K562 (cell line): ENCODE data around the gene MRPL52. TPM values are rescaled to one million over a fixed set of nuclear protein-coding genes. Genes with fewer than 3 reads are reported as not detected.

ENCODE experiments used
- ARID3B ChIP-seq: fragments of 250-450 bp; sonication (Bioruptor Pico); IDR thresholded peaks from 2 replicates; pipeline ENCODE4 v1.4.0; 2020; ENCODE audit warnings: borderline replicate concordance
- BCLAF1 ChIP-seq, 2 experiments: fragments of 450-650 bp in 1 of 2; IDR thresholded peaks; 2 replicates each; pipeline ENCODE4 v1.6.1; 2011 to 2017; ENCODE audit warnings: low read depth in 2 of 2, antibody characterized with exemption in 1 of 2, borderline replicate concordance in 1 of 2, low read length in 1 of 2, mild to moderate bottlenecking in 1 of 2, mixed read lengths in 1 of 2; ENCODE audit not compliant: control insufficient read depth in 1 of 2
- CEBPZ ChIP-seq: fragments of 150-350 bp; IDR thresholded peaks from 2 replicates; pipeline ENCODE4 v1.6.1; 2014; ENCODE audit warnings: low read depth, mild to moderate bottlenecking, low read length, borderline replicate concordance
- HES1 ChIP-seq: fragments of 450-650 bp; IDR thresholded peaks from 2 replicates; pipeline ENCODE4 v1.6.1; 2016; ENCODE audit warnings: low read depth, mild to moderate bottlenecking, moderate library complexity
- MYC ChIP-seq, 2 experiments: fragments of 250-450 bp in 1 of 2; sonication (Bioruptor Pico) in 1 of 2; IDR thresholded peaks; 2 replicates each; pipeline versions ENCODE4 v1.5.1 to v1.6.1; 2012 to 2021; ENCODE audit warnings: low read depth in 2 of 2, borderline replicate concordance in 1 of 2, improper control_type of control experiment in 1 of 2, low read length in 1 of 2, mild to moderate bottlenecking in 1 of 2, moderate library complexity in 1 of 2
- NRF1 ChIP-seq, 2 experiments: fragments of 450-650 bp; IDR thresholded peaks in 1 of 2; conservative IDR thresholded peaks in 1 of 2; 2 replicates each; pipeline ENCODE4 v1.6.1; 2014; ENCODE audit warnings: mild to moderate bottlenecking in 2 of 2
- POLR2AphosphoS2 ChIP-seq: IDR thresholded peaks from 2 replicates; pipeline ENCODE4 v1.6.1; 2012; ENCODE audit warnings: low read length, improper control_type of control experiment
- POLR3G ChIP-seq: IDR thresholded peaks from 2 replicates; pipeline ENCODE4 v1.6.1; 2011; ENCODE audit not compliant: insufficient read length, insufficient replicate concordance; ENCODE audit errors: extremely low read depth
- PREB ChIP-seq: sonication (generic); formaldehyde crosslinking; IDR thresholded peaks from 2 replicates; pipeline ENCODE4 v1.8.1; 2023; ENCODE audit warnings: mild to moderate bottlenecking, missing genetic modification reagents
- RBM39 ChIP-seq: fragments of 200-400 bp; formaldehyde crosslinking; optimal IDR thresholded peaks from 2 replicates; pipeline ENCODE3; 2018; ENCODE audit warnings: low read depth, low read length
- RCOR1 ChIP-seq, 2 experiments: IDR thresholded peaks; 2 replicates each; pipeline ENCODE4 v1.6.1; 2012; ENCODE audit warnings: low read depth in 2 of 2, low read length in 2 of 2, borderline replicate concordance in 1 of 2, improper control_type of control experiment in 1 of 2
- TAL1 ChIP-seq: fragments of 450-650 bp; IDR thresholded peaks from 2 replicates; pipeline ENCODE4 v1.6.1; 2016; ENCODE audit warnings: mild to moderate bottlenecking
- USF2 ChIP-seq: sonication (generic); formaldehyde crosslinking; IDR thresholded peaks from 2 replicates; pipeline ENCODE4 v1.5.0; 2020; ENCODE audit warnings: missing genetic modification reagents
- YBX1 ChIP-seq: fragments of 450-650 bp; IDR thresholded peaks from 2 replicates; pipeline ENCODE4 v1.7.1; 2016; ENCODE audit warnings: mild to moderate bottlenecking
- polyA plus RNA-seq, 8 experiments: library from polyadenylated mRNA; depleted of rRNA in 4 of 8; stranded (reverse) in 5 of 8; unstranded in 3 of 8; fragments of >200 nt; fragmentation: Nextera tagmentation in 2 of 8; fragmentation: Illumina TruSeq in 1 of 8; extraction: Ambion mirVana in 2 of 8; extraction: Trizol in 1 of 8; gene quantifications; 2 replicates each; pipeline versions ENCODE4 v1.2.1 to v1.2.3, GENCODE V29; 2011 to 2014; ENCODE audit warnings: inconsistent platforms in 1 of 8, missing spikeins in 1 of 8
- total RNA-seq, 7 experiments: library from RNA; depleted of rRNA in 6 of 7; stranded (reverse); fragments of >200 nt in 6 of 7; fragmentation: Illumina TruSeq in 2 of 7; extraction: Trizol in 2 of 7; gene quantifications; 2 replicates each; pipeline versions ENCODE4 v1.2.1 to v1.2.3, GENCODE V29; 2011 to 2021; ENCODE audit warnings: low replicate concordance in 1 of 7

The MRPL52 gene
- total and polyA plus RNA-seq, 9 of the 15 experiments (the other 6 are each of a cell fraction or from before 2014, with no cell fraction given): 56.5 to 213 (median 168) TPM

GRCh38 chr14:22852940-22853767, 23.5 kb downstream of the MRPL52 start (continued):
- no peak for TF ChIP-seq CEBPZ
- TF ChIP-seq RCOR1 (IDR thresholded peaks at IDR 0.05; ENCODE audit: borderline replicate concordance in 1 of 2, low read depth in 2 of 2, low read length in 2 of 2): no peak; a peak in 1 of 4 replicates
- no peak for TF ChIP-seq USF2 (CRISPR knock-in tag)
- TF ChIP-seq NRF1 (conservative IDR thresholded peaks at IDR 0.05 in 1 of 2, IDR thresholded peaks at IDR 0.05 in 1 of 2): 0 out of 4 replicates have a peak, but pooled peaks of 1 of the 2 experiments have one; percentile 34
- TF ChIP-seq POLR2AphosphoS2: no peak
- TF ChIP-seq TAL1: no peak
- TF ChIP-seq HES1: no peak
- no peak for TF ChIP-seq YBX1
- no peak for TF ChIP-seq POLR3G
- TF ChIP-seq ARID3B: no peak
- peak; percentile 89 for TF ChIP-seq MYC (IDR thresholded peaks at IDR 0.05; ENCODE audit: low read depth, low read length)
- TF ChIP-seq MYC (CRISPR knock-in tag; IDR thresholded peaks at IDR 0.05; ENCODE audit: borderline replicate concordance, low read depth): 0 out of 2 replicates have a peak, but pooled peaks have one; percentile 33
- no peak for TF ChIP-seq PREB
- no peak for TF ChIP-seq BCLAF1 (IDR thresholded peaks at IDR 0.05; ENCODE audit: borderline replicate concordance in 1 of 2, control insufficient read depth in 1 of 2, low read depth in 2 of 2, low read length in 1 of 2)
- no peak for TF ChIP-seq RBM39
